HCEC 1CT (cell line): ENCODE results near the gene HIP1.
"Not testable (repeated sequence)": the region's sequence is repeated elsewhere in the genome, so short reads cannot be mapped to it uniquely, and the experiment has no call there.

ENCODE experiments used
- DNase-seq: peaks from one replicate; pipeline ENCODE4 v3.0.0-alpha.2; 2017

Gene HIP1

GRCh38 chr7:75567948-75568595 lies 170.7 kb downstream of the HIP1 start:
- no peak for DNase-seq

GRCh38 chr7:75565132-75565837 lies 173.5 kb downstream of the HIP1 start:
- peak; percentile 73 for DNase-seq

GRCh38 chr7:75563171-75563570 lies 175.6 kb downstream of the HIP1 start:
- no peak for DNase-seq

GRCh38 chr7:75559976-75560365 lies 178.8 kb downstream of the HIP1 start:
- no peak for DNase-seq

GRCh38 chr7:75559355-75559975 lies 179.3 kb downstream of the HIP1 start:
- no peak for DNase-seq

GRCh38 chr7:75556835-75557234 lies 181.9 kb downstream of the HIP1 start:
- not testable (repeated sequence) for DNase-seq

- DNase-seq = no peak
These were observed 183.0 kb downstream of the HIP1 start for GRCh38 chr7:75555736-75556135.

GRCh38 chr7:75546237-75547015 lies 192.3 kb downstream of the HIP1 start:
- no peak for DNase-seq

GRCh38 chr7:75537731-75538130 lies 201.0 kb downstream of the HIP1 start:
- no peak for DNase-seq

- no peak for DNase-seq
These were observed 201.7 kb downstream of the HIP1 start for GRCh38 chr7:75536940-75537538.

GRCh38 chr7:75536491-75536890 lies 202.2 kb downstream of the HIP1 start:
- DNase-seq = no peak

- peak; percentile 84 for DNase-seq
These were observed 203.9 kb downstream of the HIP1 start for GRCh38 chr7:75534727-75535307.

- no peak for DNase-seq
These were observed 204.8 kb downstream of the HIP1 start for GRCh38 chr7:75533926-75534325.

- no peak for DNase-seq
These were observed 206.1 kb downstream of the HIP1 start for GRCh38 chr7:75532639-75533038.

GRCh38 chr7:75531359-75531821 lies 207.4 kb downstream of the HIP1 start:
- DNase-seq = no peak

- not testable (repeated sequence) for DNase-seq
These were observed 211.5 kb downstream of the HIP1 start for GRCh38 chr7:75527224-75527722.

- DNase-seq = not testable (repeated sequence)
These were observed 217.0 kb downstream of the HIP1 start for GRCh38 chr7:75521727-75522126.

GRCh38 chr7:75518842-75519241 lies 219.9 kb downstream of the HIP1 start:
- DNase-seq = not testable (repeated sequence)

- DNase-seq = not testable (repeated sequence)
These were observed 229.7 kb downstream of the HIP1 start for GRCh38 chr7:75509033-75509432.

- not testable (repeated sequence) for DNase-seq
These were observed 246.7 kb downstream of the HIP1 start, which contains the start of gene SPDYE5 for GRCh38 chr7:75492020-75492419. Gene SPDYE5, plus strand, starts transcription at chr7:75492320. Its CDS starts 1,728 bp downstream, at chr7:75494048.

GRCh38 chr7:75485979-75486643 lies 252.6 kb downstream of the HIP1 start, which contains the start of gene POM121C:
Gene POM121C, minus strand, starts transcription at chr7:75486299. Its CDS starts 44,803 bp downstream, at chr7:75441496.
- DNase-seq = peak; percentile 89
